ENCODE measurements around the gene CBX7. TPM values are rescaled to one million over a fixed set of nuclear protein-coding genes. Genes with fewer than 3 reads are reported as not detected.
"Not testable (repeated sequence)": the region's sequence is repeated elsewhere in the genome, so short reads cannot be mapped to it uniquely, and the experiment has no call there.

The CBX7 gene
- total and polyA plus RNA-seq, 2 experiments from 2014 or later = 2.6 to 11.5 TPM

GRCh38 chr22:39173050-39173706 is 20.7 kb upstream of the CBX7 start:
- Histone ChIP-seq H4K20me1 (replicated peaks; ENCODE audit: insufficient read depth) (no peaks in the 10 kb centered on the region), H2AFZ (no peak overlapping the region), H3K4me3 (no peak overlapping the region), H3F3A (replicated peaks; ENCODE audit: low read depth) (peaks cover 11% of the 10 kb centered on the region; the same call in 1 of the 2 replicates), H3K27ac (ENCODE audit: low read depth) (peak overlapping the region; percentile 99), H3K27me3 (ENCODE audit: insufficient read depth) (no peaks in the 10 kb centered on the region), H3K36me3 (ENCODE audit: insufficient read depth) (no peaks in the 10 kb centered on the region), H3K4me1 (ENCODE audit: insufficient read depth) (peaks cover 44% of the 10 kb centered on the region), H3K79me2 (replicated peaks; ENCODE audit: insufficient read depth) (no peaks in the 10 kb centered on the region), H3K9me2 (ENCODE audit: insufficient read depth) (no peaks in the 10 kb centered on the region), H3K4me2 (peak overlapping the region; percentile 38; the same call in 1 of the 2 replicates)
- ATAC-seq = no peak
- no peak for DNase-seq (ENCODE audit: low spot score)
- no peaks in the 10 kb centered on the region for H3K36me3 Mint-ChIP-seq (ENCODE audit: low read depth)
- no peaks in the 10 kb centered on the region for H3K9me3 Mint-ChIP-seq
- peaks cover 75% of the 10 kb centered on the region for H3K4me1 Mint-ChIP-seq
- no peak for TF ChIP-seq REST (IDR thresholded peaks at IDR 0.05; ENCODE audit: unreplicated experiment)
- TF ChIP-seq CTCF (conservative IDR thresholded peaks at IDR 0.05; ENCODE audit: low read depth in 2 of 2) = no peak
- no peak for TF ChIP-seq STAT1 (IDR thresholded peaks at IDR 0.05; ENCODE audit: unreplicated experiment)
- TF ChIP-seq JUNB (IDR thresholded peaks at IDR 0.05; ENCODE audit: unreplicated experiment) = no peak
- H3K4me3 Mint-ChIP-seq = no peak overlapping the region
- peak overlapping the region; percentile 86 for H3K27ac Mint-ChIP-seq
- peaks cover 33% of the 10 kb centered on the region for H3K27me3 Mint-ChIP-seq (ENCODE audit: insufficient read depth, low read depth, poor library complexity)

- Mint-ChIP-seq H3K27me3 (ENCODE audit: insufficient read depth, low read depth, poor library complexity) (peaks cover 29% of the 10 kb centered on the region), H3K27ac (peak overlapping the region; percentile 86; the same call in 1 of the 2 replicates), H3K4me1 (peaks cover 68% of the 10 kb centered on the region)
- not testable (repeated sequence) for H3K9me2 ChIP-seq (ENCODE audit: insufficient read depth); H3K36me3 Mint-ChIP-seq (ENCODE audit: low read depth); H3K4me3 ChIP-seq; H3K4me3 Mint-ChIP-seq; H3K36me3 ChIP-seq (ENCODE audit: insufficient read depth); DNase-seq (ENCODE audit: low spot score); ATAC-seq; H3K9me3 Mint-ChIP-seq; H3K27me3 ChIP-seq (ENCODE audit: insufficient read depth); H4K20me1 ChIP-seq (replicated peaks; ENCODE audit: insufficient read depth); H3K79me2 ChIP-seq (replicated peaks; ENCODE audit: insufficient read depth); H2AFZ ChIP-seq
- H3K4me1 ChIP-seq (ENCODE audit: insufficient read depth) = peaks cover 44% of the 10 kb centered on the region
- H3K4me2 ChIP-seq = peak overlapping the region; percentile 70
- peak overlapping the region; percentile 99; the same call in 1 of the 2 replicates for H3K27ac ChIP-seq (ENCODE audit: low read depth)
- peaks cover 11% of the 10 kb centered on the region; the same call in 1 of the 2 replicates for H3F3A ChIP-seq (replicated peaks; ENCODE audit: low read depth)
Observed at GRCh38 chr22:39172265-39173049, 20.0 kb upstream of the CBX7 start.

Data from GM23338 (cell line).